IMR-90 (cell line): Measurements from ENCODE around the gene FBXW11. TPM values are rescaled to one million over a fixed set of nuclear protein-coding genes. Genes with fewer than 3 reads are reported as not detected.

ENCODE experiments used
- ATAC-seq: fragments of 200-7000 bp; cut with Tn5 transposase; 2 replicates; pipeline ENCODE4 v1.9.1; 2020; ENCODE audit warnings: low read depth, mild to moderate bottlenecking, moderate library complexity
- BruUV-seq: library from RNA; stranded (reverse); fragments of 400-500 nt; replicated peaks from 2 replicates; lab custom pipeline; 2021; lab: Mats Ljungman, UMichigan
- CTCF ChIA-PET: fragments of 300-600 bp; formaldehyde crosslinking; extraction: SDS; loops from one replicate; lab custom pipeline; 2021; ENCODE audit warnings: antibody characterized with exemption; lab: Yijun Ruan, JAX
- POLR2A ChIA-PET: fragments of 300-600 bp; sonication (Branson Sonifier 250); formaldehyde crosslinking; loops from one replicate; lab custom pipeline; 2022; ENCODE audit warnings: antibody characterized with exemption; ENCODE audit not compliant: unreplicated experiment; lab: Charles Lee
- DNase-seq: peaks from one replicate; pipeline ENCODE4 v3.0.0; 2013
- H2AFZ ChIP-seq: replicated peaks from 2 replicates; pipeline ENCODE3; 2013; ENCODE audit warnings: low read length, mild to moderate bottlenecking; ENCODE audit not compliant: poor library complexity
- H2AK5ac ChIP-seq: 2 replicates; pipeline ENCODE4 v1.6.1; 2013; ENCODE audit warnings: low read depth, low read length, inconsistent platforms
- H2AK9ac ChIP-seq: replicated peaks from 2 replicates; pipeline ENCODE3; 2013; ENCODE audit warnings: mild to moderate bottlenecking, low read depth, low read length, moderate library complexity; ENCODE audit not compliant: poor library complexity
- H2BK120ac ChIP-seq: 2 replicates; pipeline ENCODE4 v1.6.1; 2013; ENCODE audit warnings: low read depth, low read length, inconsistent platforms
- H2BK15ac ChIP-seq: 3 replicates; pipeline ENCODE4 v1.6.1; 2013; ENCODE audit warnings: low read depth, low read length, inconsistent platforms
- H2BK20ac ChIP-seq: 2 replicates; pipeline ENCODE4 v1.6.1; 2013; ENCODE audit warnings: low read depth, mild to moderate bottlenecking, inconsistent platforms, low read length, moderate library complexity
- H2BK5ac ChIP-seq: 2 replicates; pipeline ENCODE4 v1.6.1; 2013; ENCODE audit warnings: mild to moderate bottlenecking, low read depth, low read length, inconsistent platforms; ENCODE audit not compliant: poor library complexity, severe bottlenecking
- H3K14ac ChIP-seq: replicated peaks from 2 replicates; pipeline ENCODE4 v1.6.1; 2013; ENCODE audit warnings: low read depth, low read length, inconsistent platforms
- H3K18ac ChIP-seq: 2 replicates; pipeline ENCODE4 v1.6.1; 2013; ENCODE audit warnings: low read depth, low read length, control low read depth
- H3K23ac ChIP-seq: 2 replicates; pipeline ENCODE4 v1.6.1; 2013; ENCODE audit warnings: low read depth, low read length, inconsistent platforms
- H3K27ac ChIP-seq: 2 replicates; pipeline ENCODE4 v1.5.1; 2013; ENCODE audit warnings: mild to moderate bottlenecking, control low read depth, low read length; ENCODE audit not compliant: insufficient read depth
- H3K27me3 ChIP-seq: 2 replicates; pipeline ENCODE4 v1.6.1; 2013; ENCODE audit warnings: low read length; ENCODE audit not compliant: control insufficient read depth, insufficient read depth
- H3K36me3 ChIP-seq: 2 replicates; pipeline ENCODE4 v1.6.1; 2013; ENCODE audit warnings: low read length, mixed read lengths; ENCODE audit not compliant: control insufficient read depth, insufficient read depth
- H3K4ac ChIP-seq: 2 replicates; pipeline ENCODE4 v1.6.1; 2013; ENCODE audit warnings: low read depth, low read length, inconsistent platforms
- H3K4me1 ChIP-seq: 2 replicates; pipeline ENCODE4 v1.6.1; 2013; ENCODE audit warnings: low read length, mixed read lengths; ENCODE audit not compliant: control insufficient read depth, insufficient read depth
- H3K4me2 ChIP-seq: 2 replicates; pipeline ENCODE4 v1.6.1; 2013; ENCODE audit warnings: low read depth, mild to moderate bottlenecking, control low read depth, low read length, moderate library complexity
- H3K4me3 ChIP-seq: 2 replicates; pipeline ENCODE4 v1.5.1; 2013; ENCODE audit warnings: low read depth, mild to moderate bottlenecking, control low read depth, low read length, moderate library complexity; ENCODE audit not compliant: insufficient read depth
- H3K56ac ChIP-seq: 2 replicates; pipeline ENCODE4 v1.6.1; 2013; ENCODE audit warnings: low read length, inconsistent platforms; ENCODE audit not compliant: insufficient read depth; ENCODE audit errors: extremely low read depth
- H3K79me1 ChIP-seq, 2 experiments: 2 replicates each; pipeline ENCODE4 v1.6.1; 2013; ENCODE audit warnings: low read length in 2 of 2, inconsistent platforms in 1 of 2, low read depth in 1 of 2
- H3K9ac ChIP-seq: 2 replicates; pipeline ENCODE4 v1.6.1; 2013; ENCODE audit warnings: low read depth, low read length, control low read depth
- H3K9me1 ChIP-seq: 2 replicates; pipeline ENCODE4 v1.6.1; 2013; ENCODE audit warnings: low read length, inconsistent platforms; ENCODE audit not compliant: insufficient read depth
- H3K9me3 ChIP-seq: 2 replicates; pipeline ENCODE4 v1.6.1; 2013; ENCODE audit warnings: low read length; ENCODE audit not compliant: control insufficient read depth, insufficient read depth
- H4K20me1 ChIP-seq: 2 replicates; pipeline ENCODE4 v1.6.1; 2013; ENCODE audit warnings: low read length, inconsistent platforms; ENCODE audit not compliant: insufficient read depth
- H4K5ac ChIP-seq: 2 replicates; pipeline ENCODE4 v1.6.1; 2013; ENCODE audit warnings: mild to moderate bottlenecking, low read depth, low read length, control low read depth
- H4K8ac ChIP-seq, 2 experiments: 2 replicates each; pipeline ENCODE4 v1.6.1; 2013; ENCODE audit warnings: low read depth in 2 of 2, low read length in 2 of 2, control low read depth in 1 of 2, inconsistent platforms in 1 of 2
- H4K91ac ChIP-seq: 2 replicates; pipeline ENCODE4 v1.6.1; 2013; ENCODE audit warnings: low read depth, low read length, inconsistent platforms; ENCODE audit not compliant: insufficient read depth
- RCOR1 ChIP-seq: IDR thresholded peaks from 2 replicates; pipeline ENCODE4 v1.6.1; 2012; ENCODE audit warnings: mild to moderate bottlenecking, low read length, improper control_type of control experiment; ENCODE audit not compliant: insufficient replicate concordance
- WGBS, 2 experiments: methylation state at CpG; one replicate each; pipeline versions ENCODE4 v1.1.5 to v1.1.7; 2013; ENCODE audit warnings: missing lambda C conversion rate in 2 of 2; ENCODE audit not compliant: insufficient read length in 1 of 2; ENCODE audit errors: extremely low coverage in 2 of 2; 5-methylcytosine and 5-hydroxymethylcytosine counted together
- dilution Hi-C: fragments of 300-500 bp; cut with HindIII; formaldehyde crosslinking; loops from one replicate; pipeline ENCODE4 v1.14.3; 2018; ENCODE audit warnings: low sequenced_read_pairs; ENCODE audit not compliant: unreplicated experiment
- in situ Hi-C: fragments of 300-500 bp; cut with MboI; formaldehyde crosslinking; loops from 3 replicates; pipeline ENCODE4 v1.14.3; 2019; ENCODE audit warnings: low sequenced_read_pairs, inconsistent platforms, mixed read lengths
- intact Hi-C: fragments of 100-400 bp; cut with micrococcal nuclease; formaldehyde crosslinking; loops from 2 replicates; pipeline ENCODE4 v1.10.0; 2022
- polyA plus RNA-seq, 3 experiments: library from polyadenylated mRNA; depleted of rRNA; stranded (reverse); fragments of >200 nt; gene quantifications; 2 replicates each; pipeline ENCODE4 v1.2.3, GENCODE V29; 2012; ENCODE audit warnings: low replicate concordance in 1 of 3
- total RNA-seq: library from RNA; depleted of rRNA; stranded (reverse); fragments of >200 nt; gene quantifications from 2 replicates; pipeline ENCODE4 v1.2.3, GENCODE V29; 2012
- TF ChIP-seq, protein P1 (sequence below): fragments of 150-350 bp; IDR thresholded peaks from 2 replicates; pipeline ENCODE4 v1.6.1; 2017; ENCODE audit warnings: mild to moderate bottlenecking, antibody characterized with exemption, low read length, low read depth

Gene FBXW11
- total and polyA plus RNA-seq, 2 of the 4 experiments (the other 2 are of a cell fraction), result 34.3 to 97.1 TPM

DNA sequence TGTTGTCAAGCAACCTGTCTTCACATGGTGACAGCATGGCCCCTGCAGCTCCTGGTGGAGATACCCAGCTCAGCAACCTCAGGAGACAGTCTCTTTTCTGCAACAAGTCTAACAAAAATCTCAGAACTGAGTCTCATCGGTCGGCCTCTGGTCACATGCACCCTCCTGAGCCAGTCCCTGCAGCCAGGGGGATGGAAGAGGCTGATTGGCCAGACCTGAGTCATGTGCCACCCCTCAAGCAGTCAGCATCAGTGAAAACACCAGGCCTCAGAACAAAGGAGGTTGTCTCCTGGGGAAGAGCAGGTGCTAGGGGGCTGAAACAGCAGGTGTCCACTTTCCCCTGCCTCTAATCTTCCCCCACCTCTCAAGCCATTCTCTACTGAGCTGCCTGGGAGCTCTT lies 166.4 kb downstream of the FBXW11 start:
- no peak overlapping the region for H3K27ac ChIP-seq
- no peaks in the 10 kb centered on the region for H3K4me1 ChIP-seq
- no peak for TF ChIP-seq RCOR1
- TF ChIP-seq, protein P1, sequence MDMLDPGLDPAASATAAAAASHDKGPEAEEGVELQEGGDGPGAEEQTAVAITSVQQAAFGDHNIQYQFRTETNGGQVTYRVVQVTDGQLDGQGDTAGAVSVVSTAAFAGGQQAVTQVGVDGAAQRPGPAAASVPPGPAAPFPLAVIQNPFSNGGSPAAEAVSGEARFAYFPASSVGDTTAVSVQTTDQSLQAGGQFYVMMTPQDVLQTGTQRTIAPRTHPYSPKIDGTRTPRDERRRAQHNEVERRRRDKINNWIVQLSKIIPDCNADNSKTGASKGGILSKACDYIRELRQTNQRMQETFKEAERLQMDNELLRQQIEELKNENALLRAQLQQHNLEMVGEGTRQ, result peak; percentile 59; the same call in 1 of the 2 replicates
- H3K9me1 ChIP-seq, result no peaks in the 10 kb centered on the region
- no peak overlapping the region for H2BK120ac ChIP-seq
- ChIA-PET POLR2A (no interaction called here), CTCF (interaction anchor here (0.6 kb wide), 1 partner anchor 12 kb away, joined by 4 read pairs; no protein-coding TSS in a partner anchor)
- H4K5ac ChIP-seq, result no peak overlapping the region
- in situ Hi-C loops, result no loop called here
- H3K79me1 ChIP-seq, result no peaks in the 10 kb centered on the region
- H3K14ac ChIP-seq, result no peak overlapping the region
- ATAC-seq (no peak), DNase-seq (no peak)
- H2AFZ ChIP-seq, result peak overlapping the region; percentile 14
- no peak overlapping the region for H3K4ac ChIP-seq
- no peak overlapping the region for H3K23ac ChIP-seq
- no peak overlapping the region for H3K18ac ChIP-seq
- no peak overlapping the region for H2BK15ac ChIP-seq
- H2AK5ac ChIP-seq, result no peak overlapping the region
- H3K9me3 ChIP-seq, result no peaks in the 10 kb centered on the region
- intact Hi-C loops, result no loop called here
- H4K20me1 ChIP-seq, result no peaks in the 10 kb centered on the region
- H3K27me3 ChIP-seq, result no peaks in the 10 kb centered on the region; the same call in 1 of the 2 replicates
- no peak overlapping the region for H2AK9ac ChIP-seq
- H3K56ac ChIP-seq, result no peak overlapping the region
- no peak overlapping the region for H3K4me3 ChIP-seq
- H2BK5ac ChIP-seq, result no peak overlapping the region
- dilution Hi-C loops, result no loop called here
- no peak overlapping the region for H4K91ac ChIP-seq
- no TSS peak for BruUV-seq
- no peaks in the 10 kb centered on the region for H3K36me3 ChIP-seq
- H3K4me2 ChIP-seq, result no peak overlapping the region
- H4K8ac ChIP-seq, result no peak overlapping the region
- H3K9ac ChIP-seq, result no peak overlapping the region
- WGBS, 2 experiments, result 0% methylated on average over 1 of the region's 2 CpGs; no CpG with 5 or more reads in 1 of the 2 experiments
- no peak overlapping the region for H2BK20ac ChIP-seq
